Kidney capillary endothelial cell (primary cell): ENCODE measurements around the gene LTC4S.
"Not testable (repeated sequence)": the region's sequence is repeated elsewhere in the genome, so short reads cannot be mapped to it uniquely, and the experiment has no call there.

Experiments
- DNase-seq: peaks from one replicate; pipeline ENCODE4 v3.0.0-alpha.2; 2018; ENCODE audit warnings: low spot score

LTC4S gene

DNA sequence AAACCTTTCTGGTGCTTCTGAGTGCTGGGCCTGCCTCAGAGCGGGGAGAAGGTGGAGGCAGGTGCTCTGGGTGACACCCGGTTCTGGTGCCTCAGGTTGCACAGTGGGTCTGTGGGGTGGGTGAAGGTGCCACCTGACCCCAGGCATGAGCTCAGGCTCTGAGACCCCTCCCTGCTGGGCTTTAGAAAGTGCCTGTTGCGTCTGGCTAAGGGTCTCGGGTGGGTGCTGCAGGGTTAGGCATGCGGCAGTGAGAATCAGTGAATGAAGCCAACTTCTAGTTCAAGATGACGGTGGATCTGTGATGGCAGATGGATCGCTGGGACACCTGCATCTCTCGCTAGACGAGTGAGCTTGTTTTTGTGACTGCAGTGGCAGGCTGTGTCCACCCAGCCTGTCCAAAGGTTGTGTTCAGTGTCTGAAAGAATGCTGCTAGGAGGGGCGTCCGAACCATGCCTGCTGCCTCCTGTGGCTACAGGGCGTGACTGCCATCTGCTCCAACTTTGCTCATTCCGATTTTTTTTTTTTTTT lies 31.9 kb downstream of the LTC4S start:
- no peak for DNase-seq

DNA sequence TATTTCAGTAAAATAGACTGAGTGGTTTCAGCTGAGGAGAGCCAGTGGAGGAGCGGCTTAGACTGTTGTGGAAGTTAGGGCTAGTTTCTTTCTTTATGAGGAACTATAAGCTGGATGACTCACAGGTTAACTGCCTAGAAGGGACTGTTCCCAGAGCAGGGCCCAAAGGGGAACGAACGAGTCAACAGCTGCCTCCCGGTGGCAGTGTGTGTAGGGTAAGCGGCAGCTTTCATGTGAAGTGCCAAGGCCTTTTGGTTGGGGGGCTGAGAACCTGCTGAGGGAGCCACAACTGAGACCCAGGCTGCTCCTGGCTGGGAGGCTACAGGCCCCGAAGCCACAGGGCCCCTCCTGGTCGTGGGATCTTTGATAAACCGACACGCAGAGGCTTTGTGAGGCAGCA lies 33.9 kb downstream of the LTC4S start:
- no peak for DNase-seq

DNA sequence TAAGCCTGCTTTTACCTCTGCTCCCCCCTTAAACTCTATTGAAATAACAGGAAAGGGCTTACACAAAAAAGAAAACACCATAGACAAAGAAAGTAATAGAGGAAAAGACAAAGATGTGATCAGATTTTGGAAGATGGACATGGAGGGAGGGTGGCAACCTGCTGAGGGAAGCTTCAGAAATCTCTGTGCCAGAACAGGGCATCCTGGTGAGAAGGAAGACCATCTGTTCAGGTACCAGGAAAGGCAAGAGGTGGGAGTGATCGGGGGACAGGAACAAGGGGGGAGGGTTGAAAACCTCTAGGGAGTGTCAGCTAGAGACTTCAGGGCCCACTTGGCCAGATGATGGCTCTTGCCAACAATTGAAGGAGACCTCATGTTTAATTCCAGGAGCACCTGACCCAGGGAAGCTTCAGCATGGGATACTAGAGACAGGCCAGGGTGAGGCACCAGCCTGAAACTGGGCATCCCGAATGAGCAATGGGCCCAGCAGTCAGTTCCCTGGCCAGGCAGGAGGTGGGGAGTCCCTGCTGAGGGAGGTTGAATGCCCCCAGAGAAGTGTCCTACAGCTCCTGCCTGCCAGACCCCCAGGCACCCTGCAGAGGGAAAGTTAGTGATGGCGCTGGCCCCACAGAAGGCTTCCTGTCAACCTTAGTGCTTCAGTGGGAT lies 35.1 kb downstream of the LTC4S start:
- no peak for DNase-seq

DNA sequence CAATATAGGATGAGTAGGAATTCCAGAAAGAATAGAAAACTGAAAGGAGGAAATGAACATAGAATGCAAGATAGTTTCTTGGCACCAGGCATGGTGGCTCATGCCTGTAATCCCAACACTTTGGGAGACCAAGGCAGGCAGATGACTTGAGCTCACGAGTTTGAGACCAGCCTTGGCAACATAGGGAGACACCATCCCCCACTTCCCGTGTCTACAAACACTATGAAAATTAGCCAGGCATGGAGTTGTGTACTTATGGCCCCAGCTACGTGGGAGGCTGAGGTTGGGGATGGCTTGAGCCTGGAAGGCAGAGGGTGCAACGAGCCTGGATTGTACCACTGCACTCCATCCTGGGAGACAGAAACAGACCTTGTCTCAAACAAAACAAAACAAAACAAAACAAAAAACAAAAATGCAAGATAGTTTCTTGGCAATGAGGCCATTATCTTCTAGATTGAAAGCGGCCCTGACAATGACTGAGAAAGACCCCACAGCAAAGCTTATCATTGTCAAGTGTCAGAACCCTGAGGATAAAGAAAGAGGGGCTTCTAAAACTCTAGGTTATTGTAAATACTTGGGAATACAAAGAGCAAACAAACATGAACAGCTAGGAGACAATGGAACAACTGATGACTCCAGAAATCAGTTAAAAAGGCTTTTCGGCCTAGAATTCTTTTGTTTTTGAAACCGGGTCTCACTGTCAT lies 36.1 kb downstream of the LTC4S start:
- no peak for DNase-seq

DNA sequence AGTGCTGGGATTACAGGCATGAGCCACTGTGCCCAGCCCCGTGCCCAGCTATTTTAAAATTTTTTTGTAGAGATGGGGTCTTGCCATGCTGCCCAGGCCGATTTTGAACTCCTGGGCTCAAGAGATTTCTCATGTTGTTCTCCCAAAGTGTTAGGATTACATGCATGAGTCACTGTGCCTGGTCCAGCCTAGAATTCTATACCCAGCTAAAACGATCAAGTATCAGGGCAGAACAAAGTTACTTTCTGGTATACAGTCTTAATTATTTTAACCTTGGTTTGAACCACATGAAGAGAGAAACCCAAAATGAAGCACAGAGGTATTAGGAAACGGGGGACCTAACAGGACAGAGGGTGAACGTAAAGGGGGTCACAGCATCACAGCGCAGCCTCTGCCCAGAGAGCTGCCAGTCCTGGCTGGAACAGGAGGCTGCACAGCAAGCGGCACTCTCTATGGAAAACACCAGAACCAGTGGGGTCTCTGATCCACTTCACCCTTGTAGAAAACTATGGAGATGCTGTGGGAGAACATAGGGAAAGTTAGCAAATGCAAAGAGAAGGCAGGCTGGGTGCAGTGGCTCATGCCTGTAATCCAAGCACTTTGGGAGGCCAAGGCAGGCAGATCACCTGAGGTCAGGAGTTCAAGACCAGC lies 37.2 kb downstream of the LTC4S start:
- DNase-seq = no peak

DNA sequence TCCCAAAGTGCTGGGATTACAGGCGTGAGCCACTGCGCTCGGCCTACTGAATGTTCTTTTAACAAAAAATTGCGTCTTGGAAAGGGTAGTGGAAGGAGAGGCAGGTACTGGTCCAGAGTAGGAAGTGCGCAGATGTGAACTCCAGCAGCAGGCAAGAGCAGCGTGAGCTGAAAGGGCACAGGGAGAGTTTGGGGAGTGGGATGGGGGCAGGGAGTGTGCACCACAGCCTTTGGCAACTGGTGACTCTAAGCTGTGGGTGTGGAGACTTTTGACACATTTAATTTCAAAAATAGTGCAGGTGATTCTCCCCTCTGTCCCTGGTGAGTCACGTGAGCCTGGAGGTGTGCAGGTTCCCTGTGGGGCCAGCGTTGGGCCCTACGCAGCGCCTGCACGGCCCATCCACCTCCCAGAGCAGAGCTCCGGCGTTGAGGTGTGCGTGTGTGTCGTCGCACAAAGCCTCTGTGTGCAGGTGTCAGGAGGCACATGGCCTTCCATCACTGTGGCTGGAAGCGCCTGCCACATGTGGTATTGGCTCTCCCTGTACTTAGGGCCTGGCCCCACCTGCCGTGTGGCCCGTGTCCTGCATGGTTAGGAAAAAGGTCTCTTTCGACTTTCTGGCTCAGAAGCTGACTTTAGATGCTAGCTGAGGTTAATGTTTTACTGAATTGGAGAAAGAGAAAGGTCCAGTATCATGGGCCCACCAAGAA lies 38.4 kb downstream of the LTC4S start:
- no peak for DNase-seq

DNA sequence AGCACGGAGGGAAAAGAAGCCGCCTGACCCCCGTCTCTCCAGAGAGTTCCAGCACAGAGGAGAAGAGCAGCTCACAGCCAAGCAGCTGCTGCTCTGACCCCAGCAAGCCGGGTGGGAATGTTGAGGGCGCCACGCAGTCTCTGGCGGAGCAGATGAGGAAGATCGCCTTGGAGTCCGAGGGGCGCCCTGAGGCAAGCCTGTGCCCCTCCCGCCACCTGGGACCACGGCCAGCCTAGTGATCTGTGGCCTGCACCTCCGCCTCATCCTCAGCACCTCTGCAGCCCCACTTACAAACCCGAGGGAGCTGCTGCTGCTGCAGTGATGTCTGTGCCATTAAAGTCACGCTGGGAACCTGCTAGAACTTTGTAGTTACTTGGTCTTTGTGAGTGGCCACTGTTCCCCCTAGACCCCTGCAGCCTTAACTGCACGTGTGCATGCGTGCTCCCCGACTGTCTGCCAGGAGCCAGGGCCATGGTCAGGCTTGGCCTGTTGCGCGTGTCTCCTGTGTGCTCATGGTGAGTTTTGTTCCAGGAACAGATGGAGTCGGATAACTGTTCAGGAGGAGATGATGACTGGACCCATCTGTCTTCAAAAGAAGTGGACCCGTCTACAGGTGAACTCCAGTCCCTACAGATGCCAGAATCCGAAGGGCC lies 39.4 kb downstream of the LTC4S start:
- DNase-seq = no peak

DNA sequence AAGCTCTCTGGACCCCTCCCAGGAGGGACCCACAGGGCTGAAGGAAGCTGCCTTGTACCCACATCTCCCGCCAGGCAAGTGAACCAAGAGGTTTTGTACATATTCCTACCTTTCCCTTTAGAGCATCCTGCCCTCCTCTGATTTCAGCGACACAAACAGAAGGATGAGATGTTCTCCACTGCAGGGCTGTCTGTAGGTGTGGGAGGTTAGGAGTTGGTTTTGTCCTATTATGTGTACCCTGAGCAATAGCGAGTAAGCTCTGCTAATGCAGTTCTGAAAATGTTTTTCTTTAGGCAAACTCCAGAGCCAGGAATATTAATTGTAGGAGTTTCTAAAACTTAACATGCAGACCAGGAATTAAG lies 39.9 kb downstream of the LTC4S start:
- no peak for DNase-seq

DNA sequence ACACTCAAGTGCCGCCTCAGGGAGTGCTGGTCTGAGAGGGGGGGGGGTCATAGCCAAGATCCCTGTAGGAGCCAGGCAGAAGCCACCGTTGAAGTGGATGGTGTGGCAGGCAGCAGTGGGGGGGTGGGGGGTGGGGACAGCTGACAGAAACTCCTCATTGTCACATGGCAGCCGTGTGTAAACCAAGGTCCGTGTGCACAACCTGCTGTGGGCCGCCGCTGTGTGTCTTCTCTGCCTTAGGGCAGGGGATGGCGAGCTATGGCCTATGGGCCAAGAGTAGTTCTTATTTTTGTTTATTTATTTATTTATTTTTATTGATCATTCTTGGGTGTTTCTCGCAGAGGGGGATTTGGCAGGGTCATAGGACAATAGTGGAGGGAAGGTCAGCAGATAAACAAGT lies 40.3 kb downstream of the LTC4S start:
- DNase-seq = no peak

DNA sequence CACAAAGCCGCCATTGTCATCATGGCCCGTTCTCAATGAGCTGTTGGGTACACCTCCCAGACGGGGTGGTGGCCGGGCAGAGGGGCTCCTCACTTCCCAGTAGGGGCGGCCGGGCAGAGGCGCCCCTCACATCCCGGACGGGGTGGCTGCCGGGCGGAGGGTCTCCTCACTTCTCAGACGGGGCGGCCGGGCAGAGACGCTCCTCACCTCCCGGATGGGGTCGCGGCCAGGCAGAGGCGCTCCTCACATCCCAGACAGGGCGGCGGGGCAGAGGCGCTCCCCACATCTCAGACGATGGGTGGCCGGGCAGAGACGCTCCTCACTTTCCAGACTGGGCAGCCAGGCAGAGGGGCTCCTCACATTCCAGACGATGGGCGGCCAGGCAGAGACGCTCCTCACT lies 41.1 kb downstream of the LTC4S start:
- not testable (repeated sequence) for DNase-seq

DNA sequence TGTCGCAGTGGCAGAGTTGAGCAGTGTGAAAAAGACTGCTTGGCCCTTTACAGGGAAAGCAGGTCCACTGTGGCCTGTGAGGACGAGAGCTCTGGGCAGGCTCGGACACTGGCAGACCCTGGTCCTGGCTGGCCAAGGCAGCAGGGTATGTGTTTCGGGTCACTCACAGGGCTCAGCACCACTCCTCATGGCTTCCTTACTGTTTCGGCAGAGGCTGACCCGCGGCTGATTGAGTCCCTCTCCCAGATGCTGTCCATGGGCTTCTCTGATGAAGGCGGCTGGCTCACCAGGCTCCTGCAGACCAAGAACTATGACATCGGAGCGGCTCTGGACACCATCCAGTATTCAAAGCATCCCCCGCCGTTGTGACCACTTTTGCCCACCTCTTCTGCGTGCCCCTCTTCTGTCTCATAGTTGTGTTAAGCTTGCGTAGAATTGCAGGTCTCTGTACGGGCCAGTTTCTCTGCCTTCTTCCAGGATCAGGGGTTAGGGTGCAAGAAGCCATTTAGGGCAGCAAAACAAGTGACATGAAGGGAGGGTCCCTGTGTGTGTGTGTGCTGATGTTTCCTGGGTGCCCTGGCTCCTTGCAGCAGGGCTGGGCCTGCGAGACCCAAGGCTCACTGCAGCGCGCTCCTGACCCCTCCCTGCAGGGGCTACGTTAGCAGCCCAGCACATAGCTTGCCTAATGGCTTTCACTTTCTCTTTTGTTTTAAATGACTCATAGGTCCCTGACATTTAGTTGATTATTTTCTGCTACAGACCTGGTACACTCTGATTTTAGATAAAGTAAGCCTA lies 42.6 kb downstream of the LTC4S start:
- DNase-seq = no peak

DNA sequence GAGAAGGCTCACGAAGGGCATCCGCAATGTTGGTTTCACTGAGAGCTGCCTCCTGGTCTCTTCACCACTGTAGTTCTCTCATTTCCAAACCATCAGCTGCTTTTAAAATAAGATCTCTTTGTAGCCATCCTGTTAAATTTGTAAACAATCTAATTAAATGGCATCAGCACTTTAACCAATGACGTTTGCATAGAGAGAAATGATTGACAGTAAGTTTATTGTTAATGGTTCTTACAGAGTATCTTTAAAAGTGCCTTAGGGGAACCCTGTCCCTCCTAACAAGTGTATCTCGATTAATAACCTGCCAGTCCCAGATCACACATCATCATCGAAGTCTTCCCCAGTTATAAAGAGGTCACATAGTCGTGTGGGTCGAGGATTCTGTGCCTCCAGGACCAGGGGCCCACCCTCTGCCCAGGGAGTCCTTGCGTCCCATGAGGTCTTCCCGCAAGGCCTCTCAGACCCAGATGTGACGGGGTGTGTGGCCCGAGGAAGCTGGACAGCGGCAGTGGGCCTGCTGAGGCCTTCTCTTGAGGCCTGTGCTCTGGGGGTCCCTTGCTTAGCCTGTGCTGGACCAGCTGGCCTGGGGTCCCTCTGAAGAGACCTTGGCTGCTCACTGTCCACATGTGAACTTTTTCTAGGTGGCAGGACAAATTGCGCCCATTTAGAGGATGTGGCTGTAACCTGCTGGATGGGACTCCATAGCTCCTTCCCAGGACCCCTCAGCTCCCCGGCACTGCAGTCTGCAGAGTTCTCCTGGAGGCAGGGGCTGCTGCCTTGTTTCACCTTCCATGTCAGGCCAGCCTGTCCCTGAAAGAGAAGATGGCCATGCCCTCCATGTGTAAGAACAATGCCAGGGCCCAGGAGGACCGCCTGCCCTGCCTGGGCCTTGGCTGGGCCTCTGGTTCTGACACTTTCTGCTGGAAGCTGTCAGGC lies 43.6 kb downstream of the LTC4S start:
- DNase-seq = no peak

DNA sequence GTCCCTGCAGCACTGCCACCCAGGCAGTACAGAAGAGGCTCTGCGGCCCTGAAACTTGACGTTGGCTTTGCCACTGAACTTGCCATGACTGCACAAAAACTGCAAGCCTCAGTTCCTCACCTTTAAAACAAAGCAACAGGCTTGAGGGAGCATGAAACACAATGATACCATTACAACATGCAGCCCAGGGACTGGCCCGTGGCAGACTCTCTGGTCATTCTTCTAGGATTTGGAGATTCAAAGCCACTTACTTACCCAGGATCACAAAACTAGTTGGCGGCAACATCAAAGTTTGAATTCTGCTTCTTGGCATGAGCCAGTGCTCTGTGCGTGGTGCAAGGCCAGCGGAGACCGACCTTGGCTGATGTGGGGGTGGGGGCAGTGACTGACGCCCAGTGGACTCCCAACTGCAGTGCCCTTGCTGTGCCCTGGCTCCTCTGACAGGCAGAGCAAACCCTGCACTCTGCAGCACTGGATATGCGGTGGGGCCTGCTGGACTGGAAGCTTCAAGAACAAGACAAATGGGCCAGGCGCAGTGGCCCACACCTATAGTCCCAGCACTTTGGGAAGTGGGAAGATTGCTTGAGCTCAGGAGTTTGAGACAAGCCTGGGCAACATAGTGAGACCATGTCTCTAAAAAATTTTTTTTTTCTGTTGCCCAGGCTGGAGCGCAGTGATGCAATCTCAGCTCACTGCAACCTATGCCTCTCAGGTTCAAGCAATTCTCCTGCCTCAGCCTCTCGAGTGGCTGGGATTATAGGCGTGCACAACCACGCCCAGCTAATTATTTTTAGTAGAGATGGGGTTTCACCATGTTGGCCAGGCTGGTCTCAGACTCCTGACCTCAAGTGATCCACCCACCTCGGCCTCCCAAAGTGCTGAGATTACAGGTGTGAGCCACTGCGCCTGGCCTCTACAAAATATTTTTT lies 45.8 kb downstream of the LTC4S start:
- DNase-seq = no peak

DNA sequence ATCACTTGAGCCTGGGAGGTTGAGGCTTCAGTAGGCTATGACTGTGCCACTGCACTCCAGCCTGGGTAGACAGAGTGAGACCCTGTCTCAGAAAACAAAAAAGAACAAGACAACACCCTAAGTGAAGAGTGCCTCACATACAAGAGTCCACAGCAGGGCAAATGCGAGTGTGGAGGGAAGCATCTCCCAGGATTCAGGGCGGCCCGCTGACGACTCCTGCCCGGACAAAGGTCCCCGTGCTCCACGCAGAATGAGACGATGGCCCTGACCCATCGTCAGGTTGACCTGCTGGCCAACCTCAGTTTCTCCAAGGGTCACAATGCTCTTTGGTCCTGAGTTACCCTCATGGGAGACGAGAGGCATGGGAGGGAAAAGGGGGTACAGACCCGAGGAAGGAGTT lies 46.5 kb downstream of the LTC4S start:
- no peak for DNase-seq

DNA sequence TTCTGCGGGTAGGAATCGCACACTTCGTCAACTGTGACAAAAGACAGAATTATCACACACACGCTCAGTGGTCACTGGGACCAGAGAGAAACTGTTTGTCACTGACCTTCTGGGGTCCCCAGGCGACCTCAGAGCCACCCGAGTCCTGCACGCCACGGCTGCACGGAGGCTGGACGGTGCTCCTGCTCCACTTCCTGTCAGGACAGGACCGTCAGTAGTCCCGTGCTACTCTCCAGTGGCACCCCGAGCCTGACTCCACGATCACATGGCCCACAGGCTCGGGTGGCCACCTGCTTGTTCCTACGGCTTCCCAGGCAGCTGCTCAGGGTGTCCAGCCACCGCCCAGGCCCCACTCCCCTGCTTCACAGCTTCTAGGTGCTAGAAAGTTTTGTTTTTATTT lies 47.0 kb downstream of the LTC4S start:
- no peak for DNase-seq

DNA sequence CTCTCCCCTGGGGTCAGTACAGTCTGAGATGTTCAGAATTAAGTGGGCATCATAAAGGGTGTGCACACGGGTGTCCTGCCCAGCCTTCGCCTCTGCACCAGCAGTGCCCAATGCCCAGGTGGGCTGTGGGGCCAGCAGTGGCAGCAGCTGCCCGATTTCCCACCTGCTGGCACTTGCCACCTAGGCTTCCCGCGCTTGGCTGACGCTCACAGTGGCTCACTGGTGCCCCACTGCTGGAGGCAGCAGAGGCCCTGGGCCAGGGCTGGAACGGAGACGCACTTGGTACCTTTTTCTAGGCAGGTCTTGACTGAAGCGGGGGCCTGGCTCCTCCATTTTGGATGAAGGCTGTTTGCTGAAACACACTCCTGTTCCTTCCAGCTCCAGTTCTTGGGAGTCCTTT lies 47.8 kb downstream of the LTC4S start:
- DNase-seq = no peak
